Mononuclear cell (primary cell): ENCODE results near the gene ASB17. TPM values are rescaled to one million over a fixed set of nuclear protein-coding genes. Genes with fewer than 3 reads are reported as not detected.

Source experiments
- H3K27me3 ChIP-seq: 2 replicates; pipeline ENCODE4 v1.6.0; 2011; ENCODE audit warnings: low read length, control low read depth; ENCODE audit not compliant: insufficient read depth
- H3K4me1 ChIP-seq: 2 replicates; pipeline ENCODE4 v1.5.1; 2011; ENCODE audit warnings: mild to moderate bottlenecking, low read length, control low read depth; ENCODE audit not compliant: insufficient read depth
- H3K4me3 ChIP-seq: 2 replicates; pipeline ENCODE4 v1.5.1; 2011; ENCODE audit warnings: mild to moderate bottlenecking, low read length, moderate library complexity
- H3K9me3 ChIP-seq: 2 replicates; pipeline ENCODE4 v1.5.1; 2011; ENCODE audit warnings: low read depth, mild to moderate bottlenecking, control low read depth, low read length
- total RNA-seq: library from RNA; depleted of rRNA; stranded (reverse); fragments of >200 nt; gene quantifications from one replicate; pipeline ENCODE4 v1.2.3, GENCODE V29; 2012

The ASB17 gene
- total RNA-seq, 1 donor: not detected

DNA sequence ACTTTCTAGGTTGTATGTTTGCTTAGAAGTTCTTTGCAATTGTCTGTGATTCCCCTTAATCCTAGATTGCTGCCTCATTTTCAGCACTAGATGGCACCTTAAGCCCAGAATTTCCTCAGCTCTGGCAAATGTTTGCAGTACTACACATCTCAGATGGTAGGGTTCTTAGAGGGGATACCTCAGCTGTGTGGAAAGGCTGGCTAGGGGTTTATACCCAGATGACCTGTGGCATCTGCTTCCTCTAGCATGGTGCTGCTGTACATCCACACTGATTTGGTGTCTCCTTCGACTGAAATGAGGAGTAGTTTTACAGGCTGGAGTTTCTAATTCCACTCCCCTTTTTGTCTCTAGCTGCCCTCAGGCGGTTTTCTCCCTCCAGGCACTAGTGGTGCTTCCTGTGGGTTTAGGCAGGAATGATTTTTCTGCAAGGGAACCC is 23.5 kb downstream of the ASB17 start:
- Histone ChIP-seq H3K4me1 (no peaks in the 10 kb centered on the region), H3K4me3 (no peak overlapping the region), H3K9me3 (no peaks in the 10 kb centered on the region), H3K27me3 (no peaks in the 10 kb centered on the region)

DNA sequence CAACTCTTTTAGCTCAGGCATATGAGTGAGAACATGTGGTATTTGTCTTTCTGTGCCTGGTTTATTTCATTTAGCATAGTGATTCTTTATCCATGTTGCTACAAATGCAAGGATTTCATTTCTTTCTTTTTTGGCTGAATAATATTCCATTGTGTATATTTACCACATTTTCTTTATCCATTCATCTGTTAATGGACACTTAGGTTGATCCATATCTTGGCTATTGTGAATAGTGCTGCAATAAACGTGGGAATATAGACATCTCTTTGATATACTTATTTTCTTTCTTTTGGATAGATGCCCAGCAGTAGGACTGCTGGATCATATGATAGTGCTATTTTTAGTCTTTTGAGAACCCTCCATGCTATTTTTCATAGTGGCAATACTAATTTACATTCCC is 30.8 kb downstream of the ASB17 start:
- Histone ChIP-seq H3K9me3 (no peaks in the 10 kb centered on the region), H3K4me3 (no peak overlapping the region), H3K27me3 (no peaks in the 10 kb centered on the region), H3K4me1 (no peaks in the 10 kb centered on the region)

DNA sequence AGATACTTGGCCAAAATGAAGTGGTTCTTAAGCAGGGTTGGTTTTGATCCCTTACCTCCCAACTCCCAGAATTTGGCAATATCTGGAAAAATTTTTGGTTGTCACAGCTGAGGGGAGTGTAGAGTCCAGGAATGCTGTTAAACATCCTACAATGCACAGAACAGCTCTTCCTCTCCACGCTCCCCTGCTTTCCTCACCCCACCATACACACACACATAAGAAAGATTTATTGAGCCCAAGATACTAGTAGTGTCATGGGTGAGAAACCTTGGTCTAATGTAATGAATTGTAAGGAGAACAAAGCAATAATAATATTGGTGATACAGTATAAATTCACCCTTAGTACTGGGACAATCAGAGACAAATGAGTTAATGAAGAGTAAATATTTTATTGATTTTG is 47.8 kb downstream of the ASB17 start:
- H3K4me3 ChIP-seq: no peak overlapping the region
- H3K9me3 ChIP-seq: no peaks in the 10 kb centered on the region
- no peaks in the 10 kb centered on the region for H3K4me1 ChIP-seq
- no peaks in the 10 kb centered on the region for H3K27me3 ChIP-seq

DNA sequence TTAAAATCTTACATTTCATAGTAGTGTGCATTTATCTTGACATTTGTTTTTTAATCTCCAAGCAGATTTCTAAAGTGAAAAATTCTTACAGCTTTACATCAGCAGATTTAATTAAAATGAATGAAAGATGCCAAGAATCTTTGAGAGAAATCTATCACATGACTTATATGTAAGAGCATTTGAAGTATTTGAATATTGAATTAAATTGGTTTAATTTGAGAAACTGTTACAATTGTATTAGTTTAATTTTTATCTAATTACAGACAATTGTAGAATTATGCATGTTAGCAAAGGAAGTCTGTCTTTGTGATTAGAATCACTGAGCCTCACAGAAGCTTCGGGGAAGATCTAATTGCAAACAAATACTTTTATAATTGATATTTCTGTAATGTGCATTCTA is 52.2 kb downstream of the ASB17 start:
- Histone ChIP-seq H3K27me3 (no peaks in the 10 kb centered on the region), H3K4me1 (no peaks in the 10 kb centered on the region), H3K9me3 (no peaks in the 10 kb centered on the region), H3K4me3 (no peak overlapping the region)

DNA sequence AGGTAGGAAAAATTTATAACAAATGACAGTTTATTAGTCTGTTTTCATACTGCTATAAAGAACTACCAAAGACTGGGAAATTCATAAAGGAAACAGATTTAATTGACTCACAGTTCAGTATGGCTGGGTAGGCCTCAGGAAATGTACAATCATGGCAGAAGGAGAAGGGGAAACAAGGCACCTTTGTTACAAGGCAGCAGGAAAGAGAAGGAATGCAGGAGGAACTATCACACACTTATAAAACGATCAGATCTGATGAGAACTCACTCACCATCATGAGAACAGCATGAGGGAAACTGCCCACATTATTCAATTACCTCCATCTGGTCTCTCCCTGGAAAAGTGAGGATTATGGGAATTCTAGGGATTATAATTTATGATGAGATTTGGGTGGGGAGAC is 61.3 kb downstream of the ASB17 start:
- no peaks in the 10 kb centered on the region for H3K4me1 ChIP-seq
- no peaks in the 10 kb centered on the region for H3K9me3 ChIP-seq
- H3K4me3 ChIP-seq: no peak overlapping the region
- no peaks in the 10 kb centered on the region for H3K27me3 ChIP-seq

Other genes starting within 250 kb of the ASB17 start
- gene ACADM, start 207.7 kb downstream of the ASB17 start, total RNA-seq: 11.0 TPM
- 218 TPM for gene RABGGTB, start 146.1 kb downstream of the ASB17 start, total RNA-seq
- gene MSH4, start 135.5 kb downstream of the ASB17 start, total RNA-seq: 0.31 TPM
- 3.5 TPM for gene ST6GALNAC3, start 142.3 kb upstream of the ASB17 start, total RNA-seq